GM12878 (cell line): Measurements from ENCODE around the gene TARBP2. TPM values are rescaled to one million over a fixed set of nuclear protein-coding genes. Genes with fewer than 3 reads are reported as not detected.

ENCODE experiments used
- ATAC-seq: fragments of 200-7000 bp; cut with Tn5 transposase; 3 replicates; pipeline ENCODE4 v1.9.1; 2020; ENCODE audit warnings: mild to moderate bottlenecking, moderate library complexity
- BruUV-seq: library from RNA; stranded (reverse); fragments of 400-500 nt; replicated peaks from 2 replicates; lab custom pipeline; 2021; lab: Mats Ljungman, UMichigan
- CTCF ChIA-PET: fragments of 300-600 bp; sonication (Branson Sonifier 250); formaldehyde crosslinking; extraction: SDS; loops from one replicate; lab custom pipeline; 2021; ENCODE audit warnings: inconsistent platforms; lab: Yijun Ruan, JAX
- POLR2A ChIA-PET: fragments of 350-600 bp; formaldehyde crosslinking; extraction: SDS; loops from one replicate; lab custom pipeline; 2021; ENCODE audit warnings: inconsistent platforms; lab: Charles Lee
- RAD21 ChIA-PET: fragments of 300-600 bp; sonication (Branson Sonifier 250); formaldehyde crosslinking; loops from one replicate; lab custom pipeline; 2023; ENCODE audit warnings: antibody characterized with exemption; ENCODE audit not compliant: unreplicated experiment; lab: Charles Lee
- SMC1A ChIA-PET: fragments of 300-600 bp; sonication (Branson Sonifier 250); formaldehyde crosslinking; loops from one replicate; lab custom pipeline; 2023; ENCODE audit not compliant: unreplicated experiment, uncharacterized antibody; lab: Charles Lee
- DNase-seq: peaks from one replicate; pipeline ENCODE4 v3.0.0-alpha.2; 2011; ENCODE audit warnings: low read depth, low spot score
- FAIRE-seq: peaks from 3 replicates; lab custom pipeline; 2011; peaks lifted over from hg19 to GRCh38; lab: Jason Lieb, UNC
- H2AFZ ChIP-seq: 2 replicates; pipeline ENCODE4 v1.6.0; 2011; ENCODE audit warnings: low read depth, low read length, control low read depth; ENCODE audit not compliant: control insufficient read depth
- H3K27ac ChIP-seq: 2 replicates; pipeline ENCODE4 v1.5.1; 2011; ENCODE audit warnings: control low read depth; ENCODE audit not compliant: control insufficient read depth, insufficient read depth
- H3K27me3 ChIP-seq, 2 experiments: replicated peaks in 1 of 2; 2 replicates each; pipeline versions ENCODE4 v1.6.0 to v1.6.1; 2011; ENCODE audit warnings: low read length in 1 of 2; ENCODE audit not compliant: control insufficient read depth in 2 of 2, insufficient read depth in 2 of 2
- H3K36me3 ChIP-seq, 2 experiments: 2 replicates each; pipeline ENCODE4 v1.5.1; 2011; ENCODE audit warnings: low read length in 1 of 2; ENCODE audit not compliant: control insufficient read depth in 2 of 2, insufficient read depth in 2 of 2
- H3K4me1 ChIP-seq: 2 replicates; pipeline ENCODE4 v1.6.1; 2011; ENCODE audit warnings: mild to moderate bottlenecking, low read length, moderate library complexity, mixed read lengths; ENCODE audit not compliant: control insufficient read depth, insufficient read depth
- H3K4me2 ChIP-seq: 2 replicates; pipeline ENCODE4 v1.6.0; 2011; ENCODE audit warnings: control low read depth; ENCODE audit not compliant: control insufficient read depth, insufficient read depth
- H3K4me3 ChIP-seq: fragments of 200-600 bp; sonication (generic); 2 replicates; pipeline ENCODE4 v1.5.1; 2016
- H3K79me2 ChIP-seq: 2 replicates; pipeline ENCODE4 v1.6.0; 2011; ENCODE audit warnings: low read length; ENCODE audit not compliant: control insufficient read depth, insufficient read depth
- H3K9ac ChIP-seq: 2 replicates; pipeline ENCODE4 v1.8.0; 2011; ENCODE audit warnings: low read length, control low read depth, mixed read lengths; ENCODE audit not compliant: control insufficient read depth, insufficient read depth
- H3K9me3 ChIP-seq: replicated peaks from 3 replicates; pipeline ENCODE4 v1.5.1; 2011; ENCODE audit warnings: mild to moderate bottlenecking, low read length; ENCODE audit not compliant: control insufficient read depth, insufficient read depth
- H4K20me1 ChIP-seq: 2 replicates; pipeline ENCODE4 v1.6.0; 2011; ENCODE audit not compliant: control insufficient read depth, insufficient read depth
- HCFC1 ChIP-seq: fragments of 150-350 bp; IDR thresholded peaks from 2 replicates; pipeline ENCODE4 v1.6.1; 2014; ENCODE audit warnings: low read length
- JUNB ChIP-seq: IDR thresholded peaks from 2 replicates; pipeline ENCODE4 v1.6.1; 2016; ENCODE audit warnings: antibody characterized with exemption, mild to moderate bottlenecking
- KDM1A ChIP-seq: fragments of 200-600 bp; sonication (generic); IDR thresholded peaks from 2 replicates; pipeline ENCODE4 v1.6.1; 2016; ENCODE audit warnings: borderline replicate concordance
- MXI1 ChIP-seq: fragments of 150-350 bp; IDR thresholded peaks from 2 replicates; pipeline ENCODE4 v1.6.1; 2011; ENCODE audit warnings: low read depth, mild to moderate bottlenecking, inconsistent platforms, low read length, improper control_type of control experiment
- NFXL1 ChIP-seq: fragments of 450-650 bp; IDR thresholded peaks from 2 replicates; pipeline ENCODE4 v1.6.1; 2017; ENCODE audit warnings: antibody characterized with exemption, mild to moderate bottlenecking, borderline replicate concordance
- NFYA ChIP-seq: IDR thresholded peaks from 2 replicates; pipeline ENCODE4 v1.6.1; 2011; ENCODE audit warnings: low read depth, mild to moderate bottlenecking, low read length, improper control_type of control experiment, borderline replicate concordance
- NR2C1 ChIP-seq: fragments of 450-650 bp; IDR thresholded peaks from 2 replicates; pipeline ENCODE4 v1.6.1; 2017; ENCODE audit warnings: antibody characterized with exemption, mild to moderate bottlenecking, moderate library complexity
- PKNOX1 ChIP-seq: fragments of 450-650 bp; IDR thresholded peaks from 2 replicates; pipeline ENCODE4 v1.6.1; 2016; ENCODE audit warnings: mild to moderate bottlenecking
- WGBS: methylation state at CpG from one replicate; pipeline ENCODE4 v1.1.6; 2016; ENCODE audit warnings: low lambda C conversion rate; ENCODE audit not compliant: insufficient replicate concordance, insufficient coverage; ENCODE audit errors: missing lambda C conversion rate; 5-methylcytosine and 5-hydroxymethylcytosine counted together
- in situ Hi-C: fragments of 300-500 bp; cut with MboI; formaldehyde crosslinking; loops from 9 replicates; pipeline ENCODE4 v1.14.3; 2018; ENCODE audit warnings: mixed read lengths
- intact Hi-C: fragments of 100-400 bp; cut with micrococcal nuclease; formaldehyde crosslinking; loops from one replicate; pipeline ENCODE4 v1.14.2; 2022; ENCODE audit not compliant: unreplicated experiment
- polyA plus RNA-seq, 11 experiments: library from polyadenylated mRNA; depleted of rRNA in 4 of 11; unstranded in 6 of 11; stranded (reverse) in 5 of 11; fragments of >200 nt; fragmentation: Nextera tagmentation in 4 of 11; fragmentation: Illumina TruSeq in 1 of 11; extraction: Ambion mirVana in 4 of 11; extraction: Trizol in 1 of 11; gene quantifications; 1 replicate in 1 of 11; 2 replicates in 10 of 11; pipeline versions ENCODE4 v1.2.1 to v1.2.3, GENCODE V29; 2011 to 2016; ENCODE audit warnings: inconsistent platforms in 2 of 11, missing spikeins in 2 of 11, low read depth in 1 of 11
- total RNA-seq, 4 experiments: library from RNA; depleted of rRNA in 3 of 4; stranded (reverse); fragments of >200 nt in 3 of 4; fragmentation: Illumina TruSeq in 1 of 4; extraction: Trizol in 1 of 4; gene quantifications; 2 replicates each; pipeline versions ENCODE4 v1.2.1 to v1.2.3, GENCODE V29; 2013 to 2021
- TF ChIP-seq, protein P1 (sequence below): IDR thresholded peaks from 2 replicates; pipeline ENCODE4 v1.6.1; 2012; ENCODE audit warnings: low read depth, low read length, improper control_type of control experiment

Gene TARBP2
- total and polyA plus RNA-seq, 10 of the 15 experiments (the other 5 are each of a cell fraction or from before 2014, with no cell fraction given): 5.5 to 60.1 (median 36.8) TPM

DNA sequence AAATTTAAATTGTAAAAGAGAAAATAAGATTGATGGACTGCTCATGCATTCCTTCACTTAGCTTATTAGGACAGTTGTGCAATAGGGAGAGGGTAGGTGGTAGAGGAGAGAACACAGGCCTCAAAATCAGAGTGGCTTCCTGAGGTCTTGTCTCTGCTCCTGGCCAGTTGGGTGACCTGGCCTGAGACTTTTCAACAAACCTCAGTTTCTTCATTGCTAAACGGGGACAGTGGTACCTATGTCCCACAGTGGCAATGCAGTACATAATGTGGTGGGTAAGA lies 4.4 kb upstream of the TARBP2 start:
- DNase-seq (no peak), ATAC-seq (no peak), FAIRE-seq (no peak)
- TF ChIP-seq MXI1 (no peak), KDM1A (no peak)
- TF ChIP-seq, protein P1, sequence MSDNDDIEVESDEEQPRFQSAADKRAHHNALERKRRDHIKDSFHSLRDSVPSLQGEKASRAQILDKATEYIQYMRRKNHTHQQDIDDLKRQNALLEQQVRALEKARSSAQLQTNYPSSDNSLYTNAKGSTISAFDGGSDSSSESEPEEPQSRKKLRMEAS: no peak
- SMC1A ChIA-PET: interaction anchor here (1.4 kb wide), 1 partner anchor 15 kb away, joined by 3 read pairs; no protein-coding TSS in a partner anchor
- Histone ChIP-seq H3K4me1 (peaks cover 18% of the 10 kb centered on the region), H3K27me3 (no peaks in the 10 kb centered on the region), H3K27ac (no peak overlapping the region), H3K4me3 (no peak overlapping the region), H3K9ac (no peak overlapping the region), H3K36me3 (no peaks in the 10 kb centered on the region), H3K4me2 (peak overlapping the region; percentile 26; the same call in 1 of the 2 replicates), H2AFZ (no peak overlapping the region), H4K20me1 (no peaks in the 10 kb centered on the region), H3K9me3 (no peaks in the 10 kb centered on the region), H3K79me2 (peaks cover 4% of the 10 kb centered on the region)
- CTCF ChIA-PET: interaction anchor here (1.0 to 1.4 kb wide), 3 partner anchors 143 to 250 kb away, joined by 3 to 4 read pairs (median 3); no protein-coding TSS in a partner anchor
- intact Hi-C loops: no loop called here
- WGBS: 0% methylated on average over 1 of the region's 1 CpG
- RAD21 ChIA-PET: interaction anchor here (1.0 kb wide), 1 partner anchor 175 kb away, joined by 3 read pairs; the partner anchor contains the start of gene AAAS
- in situ Hi-C loops: no loop called here
- BruUV-seq: no TSS peak
- POLR2A ChIA-PET: interaction anchor here (0.6 to 1.4 kb wide), 3 partner anchors 14 to 316 kb away, joined by 3 to 4 read pairs (median 3); partner anchors contain the start of genes CSAD and ZNF740

DNA sequence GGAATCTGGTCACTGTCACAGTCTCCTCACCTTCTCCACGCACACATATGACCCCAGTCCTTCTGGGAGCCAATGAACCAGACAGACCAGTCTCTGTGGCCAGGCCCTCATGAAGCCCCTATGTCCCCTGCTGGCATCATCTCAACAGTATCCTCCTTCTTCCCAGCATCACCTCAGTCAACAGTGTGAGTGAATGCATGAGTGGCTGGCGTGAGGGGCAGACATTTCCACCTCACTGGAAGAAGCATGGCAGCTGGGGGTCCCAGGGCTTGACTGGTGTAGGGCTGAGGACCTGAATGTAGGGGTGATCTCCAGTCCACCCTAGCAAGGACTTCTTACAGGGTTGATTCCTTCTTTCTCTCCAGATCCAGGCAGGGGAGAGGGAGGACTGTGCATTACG lies 3.6 kb upstream of the TARBP2 start:
- Histone ChIP-seq H3K9ac (no peak overlapping the region), H3K9me3 (no peaks in the 10 kb centered on the region), H3K4me3 (no peak overlapping the region), H4K20me1 (no peaks in the 10 kb centered on the region), H3K27me3 (no peaks in the 10 kb centered on the region), H2AFZ (no peak overlapping the region), H3K36me3 (no peaks in the 10 kb centered on the region), H3K27ac (no peak overlapping the region), H3K79me2 (peaks cover 11% of the 10 kb centered on the region), H3K4me2 (no peak overlapping the region; the same call in 1 of the 2 replicates), H3K4me1 (peaks cover 23% of the 10 kb centered on the region)
- ChIA-PET CTCF (interaction anchor here (0.8 to 1.7 kb wide), 3 partner anchors 11 to 145 kb away, joined by 3 to 5 read pairs (median 3); no protein-coding TSS in a partner anchor), SMC1A (interaction anchor here (1.3 to 2.6 kb wide), 3 partner anchors 12 to 176 kb away, joined by 3 to 11 read pairs (median 5); partner anchors contain the start of gene AAAS), RAD21 (no interaction called here), POLR2A (interaction anchor here (1.0 to 1.4 kb wide), 3 partner anchors 14 to 116 kb away, joined by 3 to 4 read pairs (median 3); no protein-coding TSS in a partner anchor)
- no peak for TF ChIP-seq NR2C1
- no peak for TF ChIP-seq HCFC1
- TF ChIP-seq NFYA: no peak
- no peak for TF ChIP-seq JUNB
- TF ChIP-seq PKNOX1: no peak
- TF ChIP-seq NFXL1: no peak
- 39% methylated on average over 3 of the region's 3 CpGs for WGBS
- ATAC-seq: no peak
- intact Hi-C loops (no loop called here), in situ Hi-C loops (no loop called here)
- no peak for FAIRE-seq
- DNase-seq: no peak
- BruUV-seq: no TSS peak
